Measurements from ENCODE around the gene RTTN.
"Not testable (repeated sequence)": the region's sequence is repeated elsewhere in the genome, so short reads cannot be mapped to it uniquely, and the experiment has no call there.

The RTTN gene

DNA sequence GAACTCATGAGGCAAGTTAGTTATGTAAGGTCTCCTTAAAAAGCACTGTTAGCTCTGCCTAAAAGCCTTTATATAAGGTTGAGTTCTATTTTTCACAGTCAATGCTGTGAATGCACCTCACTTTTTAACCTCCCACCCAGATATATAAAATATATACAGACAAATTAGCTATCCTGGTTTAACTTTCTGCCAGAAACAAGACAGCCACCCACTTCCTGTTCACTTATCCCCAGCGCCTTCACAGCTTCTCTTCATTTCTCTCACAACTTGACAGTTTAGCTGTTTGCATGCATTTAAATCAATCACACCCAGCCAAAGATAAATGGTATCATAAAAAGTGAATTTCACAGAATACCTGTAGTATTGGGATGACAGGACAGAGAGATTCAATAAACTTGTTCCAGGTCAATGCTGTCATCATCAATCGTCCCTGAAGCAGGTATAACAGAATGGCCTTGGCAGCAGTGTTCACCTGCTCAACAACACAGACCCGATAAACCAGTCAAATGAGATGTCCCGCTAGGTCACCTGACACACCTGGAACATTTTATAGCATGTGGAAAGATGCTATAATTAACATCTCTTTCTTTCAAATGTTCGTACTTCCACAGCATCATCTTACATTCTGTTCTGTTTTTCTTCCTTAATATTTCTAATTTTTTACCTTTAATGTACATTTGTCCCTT lies 55.7 kb downstream of the RTTN start:
- no peak for DNase-seq (ENCODE audit: low spot score)

DNA sequence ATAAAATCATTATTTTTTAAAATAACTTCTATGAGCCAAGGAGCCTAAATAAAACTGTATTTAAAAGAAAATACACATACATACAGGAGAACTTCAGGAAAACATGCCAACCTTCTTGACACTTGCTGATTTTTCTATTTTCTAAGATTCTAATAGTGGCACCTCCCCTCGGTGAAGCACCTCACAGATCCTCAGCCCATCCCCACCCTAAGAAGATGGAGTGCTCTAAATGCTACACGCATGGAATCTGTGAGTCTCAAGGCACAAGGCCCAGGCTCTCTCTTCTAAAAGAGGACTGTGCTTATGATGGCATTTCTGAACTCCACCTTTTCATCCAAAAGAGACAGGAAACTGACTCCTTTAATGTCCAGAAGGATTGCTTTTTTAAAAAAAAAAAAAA lies 56.3 kb downstream of the RTTN start:
- no peak for DNase-seq (ENCODE audit: low spot score)

DNA sequence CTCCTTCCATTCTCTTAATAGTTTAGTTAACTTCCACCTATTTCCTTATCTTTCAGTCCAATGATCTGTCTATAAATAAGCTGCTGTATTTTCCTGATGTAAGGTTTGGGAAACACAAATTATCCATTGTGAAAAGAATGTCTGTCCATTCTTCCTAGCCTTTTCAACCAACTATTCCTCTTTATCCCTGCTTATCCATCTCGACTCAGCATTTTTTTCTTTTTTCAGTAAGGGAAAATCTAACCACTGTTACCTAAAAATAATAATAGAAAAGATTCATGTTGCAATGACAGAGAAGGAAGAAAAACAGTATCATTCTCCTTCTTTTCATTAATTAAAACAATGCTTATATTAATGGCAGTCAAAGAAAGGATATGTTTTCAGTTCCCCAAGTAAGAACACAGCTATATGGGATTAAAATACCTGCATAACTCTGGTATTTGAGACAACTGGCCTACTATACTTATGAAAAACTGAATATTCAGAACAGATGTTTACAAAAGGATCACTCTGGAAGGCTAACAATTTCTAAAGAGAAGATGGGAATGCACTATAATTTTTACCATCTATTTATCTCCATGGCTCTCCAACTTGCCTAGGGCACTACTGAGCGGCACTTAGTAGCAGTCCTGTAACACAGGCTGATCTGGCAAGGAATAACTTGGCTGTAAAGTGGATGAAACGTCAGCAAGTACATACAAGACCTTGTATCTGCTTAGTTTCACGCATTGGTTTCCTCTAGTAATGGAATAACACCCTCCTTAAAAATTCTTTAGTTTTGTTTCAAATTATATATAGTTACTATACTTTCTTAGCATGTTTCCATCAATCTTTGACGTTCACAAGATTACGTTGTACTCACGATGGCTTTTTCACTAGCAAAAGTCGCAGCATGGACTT lies 57.2 kb downstream of the RTTN start:
- DNase-seq (ENCODE audit: low spot score), result no peak

DNA sequence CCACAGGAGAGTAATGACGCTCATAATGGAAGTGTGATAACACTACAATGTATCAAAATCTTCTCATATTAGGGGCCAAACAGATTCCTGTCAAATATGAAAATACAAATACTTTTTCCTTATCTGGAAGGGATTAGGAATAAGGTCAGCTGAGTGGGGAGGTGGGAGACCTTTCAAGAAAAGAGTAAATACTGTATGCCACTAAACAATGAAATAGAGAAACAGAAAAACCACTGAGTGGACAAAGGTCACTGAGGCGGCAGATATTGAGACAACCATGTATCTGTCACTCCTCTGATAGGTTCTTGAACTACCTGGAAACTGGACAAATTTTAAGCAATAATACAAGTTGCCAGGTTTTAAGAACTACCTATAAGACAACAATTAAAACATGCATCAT lies 59.3 kb downstream of the RTTN start:
- DNase-seq (ENCODE audit: low spot score), result no peak

DNA sequence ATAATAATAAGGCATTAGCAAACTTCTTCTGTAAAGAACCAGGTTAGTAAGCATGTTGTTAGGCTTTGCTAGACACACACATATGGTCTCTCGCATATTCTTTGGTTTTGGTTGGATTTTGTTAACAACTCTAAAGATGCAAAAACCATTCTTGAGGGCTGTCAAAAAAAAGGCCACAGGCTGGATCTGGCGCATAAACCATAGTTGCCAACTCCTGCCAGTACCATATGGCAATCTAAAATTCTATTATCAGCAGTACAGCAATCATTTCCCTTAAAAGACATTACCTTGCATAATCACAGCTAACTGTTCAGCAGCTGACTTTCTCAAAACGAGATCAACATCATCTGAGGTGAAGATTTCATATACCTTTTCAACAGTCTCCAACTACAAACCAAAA lies 63.5 kb downstream of the RTTN start:
- DNase-seq (ENCODE audit: low spot score), result no peak

DNA sequence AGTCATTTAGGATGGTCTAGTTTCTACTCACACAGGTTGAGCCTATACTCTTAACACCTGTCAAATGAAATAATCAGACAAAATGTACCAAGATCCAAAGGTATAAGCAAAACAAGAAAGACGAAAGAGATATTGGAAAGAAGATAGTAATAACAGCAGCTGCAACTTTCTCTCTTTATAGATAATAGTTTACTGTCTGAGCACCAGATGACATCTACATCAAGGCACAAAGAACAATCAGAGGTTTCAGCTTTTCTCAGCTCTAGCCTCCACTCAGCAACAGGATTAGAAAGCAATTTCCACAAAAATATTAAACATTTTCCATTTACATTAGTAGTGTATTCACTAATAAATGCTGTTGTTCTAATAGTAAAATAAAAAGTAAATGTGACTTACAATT lies 66.3 kb downstream of the RTTN start:
- no peak for DNase-seq (ENCODE audit: low spot score)

- DNase-seq (ENCODE audit: low spot score), result no peak
Observed at GRCh38 chr18:70135604-70136003, 69.9 kb downstream of the RTTN start.

GRCh38 chr18:70132999-70133398 lies 72.5 kb downstream of the RTTN start:
- DNase-seq (ENCODE audit: low spot score), result peak; percentile 30

- DNase-seq (ENCODE audit: low spot score), result no peak
Observed at GRCh38 chr18:70128271-70128670, 77.2 kb downstream of the RTTN start.

DNA sequence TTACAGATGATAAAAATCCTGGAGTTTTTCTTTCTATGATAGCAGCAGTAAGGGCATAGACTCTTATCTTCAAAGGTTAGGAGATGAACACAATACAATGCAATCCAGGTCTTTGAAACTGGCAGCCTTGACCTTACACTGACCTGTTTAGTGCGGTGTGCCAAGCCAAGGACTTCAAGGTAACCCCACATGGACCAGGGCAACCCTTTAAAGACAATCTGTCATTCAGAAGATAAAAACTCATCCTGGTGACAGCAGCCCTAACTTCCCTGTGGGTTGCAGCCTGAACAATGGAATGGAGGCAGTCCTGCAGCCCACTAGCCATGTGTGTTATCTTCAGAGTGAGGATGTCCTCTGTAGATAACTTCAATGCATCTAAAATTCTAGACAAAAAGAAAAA lies 78.1 kb downstream of the RTTN start:
- no peak for DNase-seq (ENCODE audit: low spot score)

- DNase-seq (ENCODE audit: low spot score), result no peak
Observed at GRCh38 chr18:70126832-70127231, 78.7 kb downstream of the RTTN start.

DNA sequence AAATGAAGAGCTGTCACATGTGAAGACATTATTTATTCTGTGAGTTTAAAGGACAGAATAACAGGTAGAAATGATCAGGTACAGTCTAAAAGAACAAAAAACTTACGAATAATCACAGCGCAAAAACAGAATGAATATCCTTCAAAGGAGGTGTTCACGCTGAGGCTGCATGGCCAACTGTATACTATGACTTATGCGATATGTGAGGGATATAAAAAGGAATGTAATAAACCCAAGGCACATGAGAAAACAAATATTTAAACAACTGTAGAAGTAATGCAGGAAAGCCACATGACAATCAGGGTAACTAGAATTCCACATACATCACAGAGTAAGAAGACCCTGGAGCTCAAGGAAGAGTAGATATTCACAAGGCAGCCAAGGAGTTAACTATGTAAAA lies 81.3 kb downstream of the RTTN start:
- DNase-seq (ENCODE audit: low spot score), result no peak

DNA sequence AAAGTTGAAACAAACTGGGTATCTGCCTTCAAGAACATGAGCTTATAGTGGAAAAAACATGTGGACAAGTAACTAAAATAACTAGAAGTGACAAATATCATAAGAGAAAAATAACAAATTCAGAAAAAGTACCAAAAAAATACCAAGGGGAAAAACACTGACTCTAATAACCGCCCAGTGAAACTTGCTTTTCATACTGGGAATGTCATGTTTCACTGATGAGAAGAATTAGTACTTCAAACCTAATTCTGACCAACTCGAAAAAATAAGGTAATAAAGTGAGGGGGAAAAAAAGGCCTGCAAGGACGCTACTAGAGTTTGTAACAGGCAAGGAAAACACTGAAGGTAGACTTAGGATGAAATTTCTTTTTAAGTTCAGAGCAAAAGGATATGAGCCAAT lies 83.6 kb downstream of the RTTN start:
- no peak for DNase-seq (ENCODE audit: low spot score)

DNA sequence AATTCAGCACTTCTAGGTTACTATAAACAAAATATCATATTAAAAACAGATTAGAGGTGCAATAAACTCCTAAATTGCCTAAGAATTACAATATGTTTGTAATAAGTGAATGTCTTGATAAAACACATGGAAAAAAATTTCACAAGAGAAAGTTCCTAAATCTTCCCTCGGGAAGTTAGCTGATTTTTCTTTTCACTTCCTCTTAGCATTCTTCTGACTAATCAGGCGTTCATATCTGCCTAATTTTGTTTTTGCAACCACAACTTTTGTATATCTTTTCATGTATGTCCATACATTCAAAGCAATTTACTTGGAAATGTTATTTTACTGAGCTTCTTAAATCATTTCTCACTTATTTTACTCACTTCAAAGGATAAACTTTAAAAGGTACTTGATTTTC lies 88.5 kb downstream of the RTTN start:
- no peak for DNase-seq (ENCODE audit: low spot score)

DNA sequence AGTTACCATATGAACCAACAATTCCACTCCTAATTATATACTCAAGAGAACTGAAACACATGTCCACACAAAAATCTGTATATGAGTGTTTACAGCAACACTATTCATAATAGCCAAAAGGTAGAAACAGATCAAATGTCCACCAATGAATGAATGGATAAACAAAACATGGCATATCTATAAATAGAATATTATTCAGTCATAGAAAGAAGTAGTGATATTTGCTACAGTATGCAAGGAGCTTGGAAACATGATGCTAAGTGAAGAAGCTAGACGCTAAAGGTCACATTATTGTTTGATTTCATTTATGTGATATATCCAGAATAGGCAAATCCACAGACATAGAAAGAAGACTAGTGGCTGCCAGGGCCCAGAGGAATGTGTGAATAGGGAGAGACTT lies 92.0 kb downstream of the RTTN start:
- DNase-seq (ENCODE audit: low spot score), result no peak

- DNase-seq (ENCODE audit: low spot score), result no peak
Observed at GRCh38 chr18:70110678-70111077, 94.8 kb downstream of the RTTN start.

DNA sequence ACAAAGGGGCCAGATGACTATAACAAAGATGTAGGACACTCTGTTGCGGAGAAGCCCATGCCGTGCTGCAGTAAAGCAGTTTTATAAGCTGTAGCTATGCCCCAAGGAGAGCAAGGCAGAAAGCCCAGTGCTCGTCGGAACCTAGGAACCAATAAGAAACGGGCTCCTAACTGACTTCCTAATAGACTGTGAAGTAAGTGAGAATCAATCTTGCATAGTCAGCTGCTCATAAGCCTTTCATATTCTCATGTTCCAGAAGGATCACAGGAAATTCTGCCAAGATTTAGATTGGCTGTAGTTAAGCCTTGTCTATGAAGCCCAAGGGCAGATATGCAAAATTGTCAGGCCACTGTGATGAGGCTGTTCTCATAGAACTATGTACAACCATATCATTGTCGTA lies 98.4 kb downstream of the RTTN start:
- no peak for DNase-seq (ENCODE audit: low spot score)

DNA sequence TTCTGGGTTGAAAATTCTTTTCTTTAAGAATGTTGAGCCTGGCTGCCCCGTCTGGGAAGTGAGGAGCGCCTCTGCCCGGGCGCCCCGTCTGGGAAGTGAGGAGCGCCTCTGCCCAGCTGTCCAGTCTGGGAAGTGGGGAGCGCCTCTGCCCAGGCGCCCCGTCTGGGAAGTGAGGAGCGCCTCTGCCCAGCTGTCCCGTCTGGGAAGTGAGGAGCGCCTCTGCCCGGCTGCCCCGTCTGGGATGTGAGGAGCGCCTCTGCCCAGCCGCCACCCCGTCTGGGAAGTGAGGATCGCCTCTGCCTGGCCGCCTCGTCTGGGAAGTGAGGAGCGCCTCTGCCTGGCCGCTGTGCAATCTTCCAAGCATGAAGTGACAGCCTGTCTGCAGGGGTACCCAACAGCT lies 102.6 kb downstream of the RTTN start:
- DNase-seq (ENCODE audit: low spot score), result not testable (repeated sequence)

DNA sequence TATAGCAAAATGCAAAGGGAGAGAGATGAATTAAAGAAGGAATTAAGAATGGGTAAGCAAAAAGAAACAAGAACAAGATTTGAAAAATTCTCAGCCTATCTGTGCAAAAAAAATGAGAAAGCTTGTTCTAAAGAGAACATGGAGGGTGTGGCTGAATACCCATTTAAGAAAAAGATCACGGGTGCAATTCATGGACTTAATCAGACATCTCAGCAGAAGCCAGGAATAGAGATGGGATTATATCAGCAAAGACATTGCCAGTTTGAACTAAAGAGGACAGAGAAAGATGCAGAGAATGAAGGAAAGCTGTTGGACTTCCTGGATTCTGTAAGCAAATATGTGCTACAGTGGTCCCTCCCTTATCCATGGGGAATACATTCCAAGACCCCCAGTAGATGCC lies 115.6 kb downstream of the RTTN start:
- no peak for DNase-seq (ENCODE audit: low spot score)

DNA sequence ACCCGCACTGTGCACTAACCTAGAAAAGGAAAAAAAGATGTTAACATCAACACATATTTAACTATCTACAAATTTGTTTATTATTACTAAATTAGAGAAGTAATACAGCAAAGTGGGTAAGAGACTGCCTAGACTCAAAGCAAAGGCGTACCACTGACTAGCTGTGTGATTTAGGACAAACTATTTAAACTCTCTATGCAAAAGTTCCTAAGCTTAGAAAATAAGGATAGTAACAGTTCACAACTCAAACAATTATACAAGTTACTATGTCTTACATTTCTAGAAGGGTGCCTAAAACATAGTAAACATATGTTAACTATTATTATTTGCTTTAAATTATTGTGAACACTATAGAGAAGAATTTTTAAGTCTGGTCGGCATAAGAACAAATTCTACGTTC lies 119.4 kb downstream of the RTTN start:
- no peak for DNase-seq (ENCODE audit: low spot score)

GRCh38 chr18:70085641-70086040 lies 119.8 kb downstream of the RTTN start:
- DNase-seq (ENCODE audit: low spot score), result no peak

DNA sequence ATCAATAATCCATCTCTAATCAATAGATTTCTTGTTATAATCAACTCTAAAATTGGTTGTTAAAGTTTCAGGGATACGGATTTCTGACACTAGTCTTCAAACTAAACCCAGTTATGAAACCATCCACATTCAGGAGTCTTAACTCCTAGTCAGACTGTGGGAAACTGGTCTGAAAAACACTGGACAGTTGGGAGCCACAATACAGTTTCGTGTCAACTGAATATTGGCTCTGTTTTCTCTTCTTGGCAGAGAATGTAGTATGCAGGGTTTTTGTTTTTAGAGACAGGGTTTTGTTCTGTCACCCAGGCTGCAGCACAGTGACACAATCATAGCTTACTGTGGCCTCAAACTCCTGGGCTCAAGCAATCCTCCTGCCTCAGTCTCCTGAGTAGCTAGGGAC lies 123.1 kb downstream of the RTTN start:
- DNase-seq (ENCODE audit: low spot score), result no peak

DNA sequence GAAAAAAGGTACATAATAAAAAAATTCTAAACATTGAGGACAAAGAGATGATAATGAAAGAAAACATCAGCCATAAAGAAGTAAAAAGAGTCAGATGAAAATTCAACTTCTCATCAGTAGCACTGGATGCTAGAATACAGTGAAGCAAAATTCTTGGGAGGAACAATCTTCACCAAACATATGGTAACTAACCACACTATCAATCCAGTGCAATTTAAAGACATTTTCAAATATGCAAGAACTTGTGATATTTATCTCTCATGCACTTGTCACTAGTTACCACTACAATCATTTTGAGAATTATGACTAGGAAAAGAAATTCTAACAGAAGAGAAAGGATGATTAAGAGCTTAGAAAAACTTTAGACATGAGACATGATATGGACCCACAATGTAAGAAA lies 127.4 kb downstream of the RTTN start:
- no peak for DNase-seq (ENCODE audit: low spot score)

DNA sequence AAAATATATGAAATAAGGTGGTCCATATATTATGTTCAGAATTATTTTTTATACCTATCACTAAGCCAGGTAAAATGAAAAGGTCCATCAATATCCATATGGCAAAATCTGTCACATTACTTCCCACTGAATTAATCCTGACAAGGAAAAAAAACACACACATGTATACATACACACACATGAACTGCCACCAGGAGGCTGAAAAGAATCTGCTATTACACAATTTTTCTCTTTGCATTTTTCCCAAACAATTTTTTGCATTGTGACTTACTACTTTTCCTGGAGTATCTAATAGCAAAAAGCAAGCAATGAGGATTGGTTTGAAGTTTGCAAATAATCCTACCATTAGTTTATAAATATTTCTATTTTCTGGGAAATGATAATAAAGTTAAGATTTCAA lies 129.6 kb downstream of the RTTN start:
- no peak for DNase-seq (ENCODE audit: low spot score)
